Ishikawa (cell line): ENCODE results near the gene STMN3.

Experiments used
- CREB1 ChIP-seq: IDR thresholded peaks from 2 replicates; pipeline ENCODE4 v1.6.1; 2012; ENCODE audit warnings: low read depth
- EGR1 ChIP-seq: IDR thresholded peaks from 2 replicates; pipeline ENCODE4 v1.6.1; 2012
- EP300 ChIP-seq: IDR thresholded peaks from 2 replicates; pipeline ENCODE4 v1.6.1; 2012; ENCODE audit warnings: borderline replicate concordance
- NFIC ChIP-seq: IDR thresholded peaks from 2 replicates; pipeline ENCODE4 v1.6.1; 2012
- RAD21 ChIP-seq: IDR thresholded peaks from 2 replicates; pipeline ENCODE4 v1.6.1; 2012; ENCODE audit warnings: low read depth
- REST ChIP-seq: IDR thresholded peaks from 2 replicates; pipeline ENCODE4 v1.6.1; 2012; ENCODE audit warnings: low read depth, mild to moderate bottlenecking
- TAF1 ChIP-seq: IDR thresholded peaks from 2 replicates; pipeline ENCODE4 v1.6.1; 2012; ENCODE audit warnings: low read depth, mild to moderate bottlenecking
- TCF12 ChIP-seq: IDR thresholded peaks from 2 replicates; pipeline ENCODE4 v1.6.1; 2012; ENCODE audit warnings: low read depth
- TEAD4 ChIP-seq: IDR thresholded peaks from 2 replicates; pipeline ENCODE4 v1.6.1; 2012
- USF1 ChIP-seq: IDR thresholded peaks from 2 replicates; pipeline ENCODE4 v1.6.1; 2012
- YY1 ChIP-seq: IDR thresholded peaks from 2 replicates; pipeline ENCODE4 v1.6.1; 2012; ENCODE audit warnings: low read depth
- ZBTB7A ChIP-seq: IDR thresholded peaks from 2 replicates; pipeline ENCODE4 v1.6.1; 2012; ENCODE audit warnings: low read depth

- TF ChIP-seq EP300 (no peak), CREB1 (no peak), ZBTB7A (no peak), RAD21 (no peak), EGR1 (no peak), USF1 (no peak), TAF1 (no peak), YY1 (no peak), TCF12 (no peak), REST (no peak), NFIC (no peak), TEAD4 (no peak)
Observed at GRCh38 chr20:63653974-63654668, 897 bp upstream of the STMN3 start.
